ENCODE measurements around the gene KDM3B.
A peak's percentile ranks its signal among the peaks of the same experiment; 100 is the strongest.

The KDM3B gene, protein sequence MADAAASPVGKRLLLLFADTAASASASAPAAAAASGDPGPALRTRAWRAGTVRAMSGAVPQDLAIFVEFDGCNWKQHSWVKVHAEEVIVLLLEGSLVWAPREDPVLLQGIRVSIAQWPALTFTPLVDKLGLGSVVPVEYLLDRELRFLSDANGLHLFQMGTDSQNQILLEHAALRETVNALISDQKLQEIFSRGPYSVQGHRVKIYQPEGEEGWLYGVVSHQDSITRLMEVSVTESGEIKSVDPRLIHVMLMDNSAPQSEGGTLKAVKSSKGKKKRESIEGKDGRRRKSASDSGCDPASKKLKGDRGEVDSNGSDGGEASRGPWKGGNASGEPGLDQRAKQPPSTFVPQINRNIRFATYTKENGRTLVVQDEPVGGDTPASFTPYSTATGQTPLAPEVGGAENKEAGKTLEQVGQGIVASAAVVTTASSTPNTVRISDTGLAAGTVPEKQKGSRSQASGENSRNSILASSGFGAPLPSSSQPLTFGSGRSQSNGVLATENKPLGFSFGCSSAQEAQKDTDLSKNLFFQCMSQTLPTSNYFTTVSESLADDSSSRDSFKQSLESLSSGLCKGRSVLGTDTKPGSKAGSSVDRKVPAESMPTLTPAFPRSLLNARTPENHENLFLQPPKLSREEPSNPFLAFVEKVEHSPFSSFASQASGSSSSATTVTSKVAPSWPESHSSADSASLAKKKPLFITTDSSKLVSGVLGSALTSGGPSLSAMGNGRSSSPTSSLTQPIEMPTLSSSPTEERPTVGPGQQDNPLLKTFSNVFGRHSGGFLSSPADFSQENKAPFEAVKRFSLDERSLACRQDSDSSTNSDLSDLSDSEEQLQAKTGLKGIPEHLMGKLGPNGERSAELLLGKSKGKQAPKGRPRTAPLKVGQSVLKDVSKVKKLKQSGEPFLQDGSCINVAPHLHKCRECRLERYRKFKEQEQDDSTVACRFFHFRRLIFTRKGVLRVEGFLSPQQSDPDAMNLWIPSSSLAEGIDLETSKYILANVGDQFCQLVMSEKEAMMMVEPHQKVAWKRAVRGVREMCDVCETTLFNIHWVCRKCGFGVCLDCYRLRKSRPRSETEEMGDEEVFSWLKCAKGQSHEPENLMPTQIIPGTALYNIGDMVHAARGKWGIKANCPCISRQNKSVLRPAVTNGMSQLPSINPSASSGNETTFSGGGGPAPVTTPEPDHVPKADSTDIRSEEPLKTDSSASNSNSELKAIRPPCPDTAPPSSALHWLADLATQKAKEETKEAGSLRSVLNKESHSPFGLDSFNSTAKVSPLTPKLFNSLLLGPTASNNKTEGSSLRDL (N-terminal part only)

DNA sequence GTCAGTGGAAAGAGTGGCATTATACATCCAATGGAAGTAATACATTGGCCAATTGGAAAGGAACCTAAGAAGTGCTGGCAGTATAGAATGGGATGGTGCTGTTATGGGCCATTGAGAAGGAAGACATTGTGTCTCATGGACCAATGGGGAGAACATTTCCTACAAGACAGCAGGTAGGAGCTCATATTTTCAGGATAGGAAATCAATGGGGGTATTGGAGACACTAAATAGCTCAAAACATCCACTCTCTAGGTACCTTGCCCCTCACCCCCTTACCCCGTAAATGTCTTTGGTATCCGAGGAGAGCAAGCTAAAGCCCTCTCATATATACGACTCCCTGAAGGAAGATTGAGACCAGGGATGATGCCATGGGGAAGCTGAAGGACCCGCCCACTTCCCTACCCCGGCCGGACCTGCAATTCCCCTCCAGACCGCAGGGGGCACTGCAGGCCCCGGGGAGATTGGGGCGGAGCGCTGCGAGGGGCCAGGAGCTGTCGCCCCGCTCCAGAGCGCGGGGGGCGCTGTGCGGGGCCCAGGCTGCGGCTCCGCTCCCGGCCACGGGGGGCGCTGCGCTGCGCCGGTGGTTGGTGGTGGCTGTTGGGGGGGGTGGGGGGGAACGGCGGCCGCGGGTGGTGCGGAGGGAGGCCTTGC lies at the start of gene KDM3B:
Gene KDM3B (plus strand): TSS at position 615 of the 651 bp plus-strand sequence. CDS start 111 bp downstream, outside the sequence.
- Histone ChIP-seq H3K36me3 (ENCODE audit: low read depth) (peaks cover 4% of the 10 kb centered on the region; the same call in 1 of the 2 replicates), H3K27me3 (ENCODE audit: insufficient read depth, poor library complexity, severe bottlenecking) (no peaks in the 10 kb centered on the region), H3K9me3 (ENCODE audit: severe bottlenecking) (peaks cover 3% of the 10 kb centered on the region), H3K27ac (ENCODE audit: poor library complexity, severe bottlenecking) (peak within 1 kb of the TSS; percentile 60), H3K4me1 (ENCODE audit: insufficient read depth, poor library complexity, severe bottlenecking) (peaks cover 16% of the 10 kb centered on the region), H3K4me3 (ENCODE audit: severe bottlenecking) (peak within 1 kb of the TSS; percentile 79)
- DNase-seq (ENCODE audit: low spot score) (peak; percentile 73), ATAC-seq (ENCODE audit: low read depth) (peak; percentile 53)
- TF ChIP-seq, protein P1, sequence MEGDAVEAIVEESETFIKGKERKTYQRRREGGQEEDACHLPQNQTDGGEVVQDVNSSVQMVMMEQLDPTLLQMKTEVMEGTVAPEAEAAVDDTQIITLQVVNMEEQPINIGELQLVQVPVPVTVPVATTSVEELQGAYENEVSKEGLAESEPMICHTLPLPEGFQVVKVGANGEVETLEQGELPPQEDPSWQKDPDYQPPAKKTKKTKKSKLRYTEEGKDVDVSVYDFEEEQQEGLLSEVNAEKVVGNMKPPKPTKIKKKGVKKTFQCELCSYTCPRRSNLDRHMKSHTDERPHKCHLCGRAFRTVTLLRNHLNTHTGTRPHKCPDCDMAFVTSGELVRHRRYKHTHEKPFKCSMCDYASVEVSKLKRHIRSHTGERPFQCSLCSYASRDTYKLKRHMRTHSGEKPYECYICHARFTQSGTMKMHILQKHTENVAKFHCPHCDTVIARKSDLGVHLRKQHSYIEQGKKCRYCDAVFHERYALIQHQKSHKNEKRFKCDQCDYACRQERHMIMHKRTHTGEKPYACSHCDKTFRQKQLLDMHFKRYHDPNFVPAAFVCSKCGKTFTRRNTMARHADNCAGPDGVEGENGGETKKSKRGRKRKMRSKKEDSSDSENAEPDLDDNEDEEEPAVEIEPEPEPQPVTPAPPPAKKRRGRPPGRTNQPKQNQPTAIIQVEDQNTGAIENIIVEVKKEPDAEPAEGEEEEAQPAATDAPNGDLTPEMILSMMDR (IDR thresholded peaks at IDR 0.05; ENCODE audit: poor library complexity, severe bottlenecking) = peak; percentile 100

DNA sequence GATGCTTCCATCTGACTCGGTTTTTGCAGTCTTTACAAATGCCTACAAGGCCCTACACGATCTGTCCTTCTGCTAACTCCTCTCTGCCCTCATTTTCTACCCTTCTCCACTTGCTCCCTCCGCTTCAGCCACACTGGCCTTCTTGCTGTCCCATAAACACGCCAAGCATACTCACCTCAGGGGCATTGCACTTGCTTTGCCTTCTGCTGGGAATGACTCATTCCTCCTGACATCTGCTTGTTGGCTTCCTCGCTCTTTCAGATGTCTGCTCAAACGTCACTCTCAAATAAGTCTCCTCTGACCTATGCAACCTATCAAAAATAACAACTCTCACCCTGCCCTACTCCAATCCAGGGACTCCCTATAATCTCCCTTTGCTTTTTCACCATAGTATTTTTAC lies 49.1 kb upstream of the KDM3B start:
- Histone ChIP-seq H3K4me3 (ENCODE audit: severe bottlenecking) (no peak overlapping the region), H3K27me3 (ENCODE audit: insufficient read depth, poor library complexity, severe bottlenecking) (no peaks in the 10 kb centered on the region), H3K27ac (ENCODE audit: poor library complexity, severe bottlenecking) (no peak overlapping the region), H3K4me1 (ENCODE audit: insufficient read depth, poor library complexity, severe bottlenecking) (peaks cover 7% of the 10 kb centered on the region), H3K36me3 (ENCODE audit: low read depth) (no peaks in the 10 kb centered on the region; the same call in 1 of the 2 replicates), H3K9me3 (ENCODE audit: severe bottlenecking) (no peaks in the 10 kb centered on the region)
- DNase-seq (ENCODE audit: low spot score) (no peak), ATAC-seq (ENCODE audit: low read depth) (peak; percentile 35; the same call in 1 of the 3 replicates)
- TF ChIP-seq, protein P1 (IDR thresholded peaks at IDR 0.05; ENCODE audit: poor library complexity, severe bottlenecking) = no peak

DNA sequence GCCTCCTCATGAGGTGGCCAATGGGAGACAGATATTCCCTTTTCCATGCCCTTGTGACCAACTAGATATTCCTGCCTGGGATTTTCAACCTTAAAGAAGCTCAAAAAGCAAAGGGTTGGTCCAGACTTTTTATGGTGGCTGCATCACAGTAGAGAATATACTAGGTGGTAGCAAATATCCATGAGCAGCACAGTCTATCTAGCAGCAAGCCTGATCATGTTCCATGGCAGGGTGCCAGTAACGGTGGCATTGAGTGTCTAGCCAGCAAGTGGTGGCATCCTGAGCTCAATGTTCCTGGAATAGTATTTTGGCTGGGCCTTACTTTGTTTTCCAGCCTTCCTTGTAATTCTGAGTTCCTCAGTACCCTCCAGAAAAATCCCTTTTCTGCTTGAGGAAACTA lies 46.7 kb upstream of the KDM3B start:
- ATAC-seq (ENCODE audit: low read depth) (peak; percentile 75), DNase-seq (ENCODE audit: low spot score) (no peak)
- H3K36me3 ChIP-seq (ENCODE audit: low read depth) = no peaks in the 10 kb centered on the region; the same call in 1 of the 2 replicates
- no peak overlapping the region for H3K4me3 ChIP-seq (ENCODE audit: severe bottlenecking)
- H3K9me3 ChIP-seq (ENCODE audit: severe bottlenecking) = no peaks in the 10 kb centered on the region
- no peaks in the 10 kb centered on the region for H3K27me3 ChIP-seq (ENCODE audit: insufficient read depth, poor library complexity, severe bottlenecking)
- TF ChIP-seq, protein P1 (IDR thresholded peaks at IDR 0.05; ENCODE audit: poor library complexity, severe bottlenecking) = peak; percentile 9
- H3K4me1 ChIP-seq (ENCODE audit: insufficient read depth, poor library complexity, severe bottlenecking) = peaks cover 7% of the 10 kb centered on the region
- no peak overlapping the region for H3K27ac ChIP-seq (ENCODE audit: poor library complexity, severe bottlenecking)

DNA sequence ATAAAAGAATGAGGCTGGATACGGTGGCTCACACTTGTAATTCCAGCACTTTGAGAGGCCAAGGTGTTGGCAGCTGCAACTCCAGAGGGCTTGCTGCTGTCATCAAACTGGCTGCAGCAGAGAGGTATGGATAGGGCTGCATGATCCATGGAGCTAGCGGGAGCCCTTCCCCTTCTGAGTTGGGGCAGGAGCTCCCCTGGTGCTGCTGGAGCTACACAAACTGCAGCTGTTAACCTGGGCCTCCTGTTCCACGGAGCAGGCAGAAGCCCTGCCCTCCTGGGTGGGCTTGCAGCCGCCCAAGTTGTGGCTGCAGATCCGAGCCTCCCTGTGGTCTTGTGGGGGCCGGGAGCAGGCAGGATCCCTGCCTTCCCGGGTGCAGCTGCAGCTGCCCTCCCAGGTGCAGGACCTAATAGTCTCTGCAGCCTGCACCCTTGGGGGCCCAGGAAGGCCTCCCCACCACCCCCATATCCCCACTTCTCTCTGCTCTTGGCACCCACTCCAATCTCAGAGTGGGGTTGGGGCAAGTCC lies 36.7 kb upstream of the KDM3B start:
- DNase-seq (ENCODE audit: low spot score) (no peak), ATAC-seq (ENCODE audit: low read depth) (no peak; the same call in 2 of the 3 replicates)
- H3K27ac ChIP-seq (ENCODE audit: poor library complexity, severe bottlenecking) = no peak overlapping the region
- no peaks in the 10 kb centered on the region for H3K4me1 ChIP-seq (ENCODE audit: insufficient read depth, poor library complexity, severe bottlenecking)
- peaks cover 45% of the 10 kb centered on the region for H3K36me3 ChIP-seq (ENCODE audit: low read depth)
- H3K4me3 ChIP-seq (ENCODE audit: severe bottlenecking) = no peak overlapping the region
- no peaks in the 10 kb centered on the region for H3K9me3 ChIP-seq (ENCODE audit: severe bottlenecking)
- H3K27me3 ChIP-seq (ENCODE audit: insufficient read depth, poor library complexity, severe bottlenecking) = no peaks in the 10 kb centered on the region
- TF ChIP-seq, protein P1 (IDR thresholded peaks at IDR 0.05; ENCODE audit: poor library complexity, severe bottlenecking) = no peak
